Activated T-helper 1 cell treated with anti-CD3 and anti-CD28 coated beads, Interleukin-12 subunit alpha, Interleukin-12 subunit beta, Interleukin-2, Interleukin-4 antibody, amounts not matched to agents 30 ng/mL and 10 ng/mL and 1 ng/mL, durations not matched to agents 14 hours and 24 hours and 36 hours (primary cell): ENCODE measurements around the gene ICAM1. TPM values are rescaled to one million over a fixed set of nuclear protein-coding genes. Genes with fewer than 3 reads are reported as not detected.
A peak's percentile ranks its signal among the peaks of the same experiment; 100 is the strongest.

ENCODE experiments used
- DNase-seq: peaks from one replicate; pipeline ENCODE4 v3.0.0; 2021; ENCODE audit warnings: low spot score
- H3K27ac Mint-ChIP-seq: one replicate; pipeline ENCODE4 v1.8.0; 2021; ENCODE audit warnings: mild to moderate bottlenecking, mixed read lengths
- H3K27me3 Mint-ChIP-seq: one replicate; pipeline ENCODE4 v1.8.0; 2022; ENCODE audit warnings: mild to moderate bottlenecking, moderate library complexity, mixed read lengths; ENCODE audit not compliant: insufficient read depth
- H3K36me3 Mint-ChIP-seq: one replicate; pipeline ENCODE4 v1.8.0; 2021; ENCODE audit warnings: low read depth, mixed read lengths
- H3K4me1 Mint-ChIP-seq: one replicate; pipeline ENCODE4 v1.8.0; 2021; ENCODE audit warnings: low read depth, mixed read lengths
- H3K4me3 Mint-ChIP-seq: one replicate; pipeline ENCODE4 v1.8.0; 2021; ENCODE audit warnings: mild to moderate bottlenecking, moderate library complexity, mixed read lengths
- H3K9me3 Mint-ChIP-seq: one replicate; pipeline ENCODE4 v1.8.0; 2021; ENCODE audit warnings: mixed read lengths
- intact Hi-C: fragments of 100-400 bp; cut with micrococcal nuclease; formaldehyde crosslinking; loops from one replicate; pipeline ENCODE4 v1.15.1; 2024
- total RNA-seq: library from RNA; stranded (reverse); gene quantifications from 2 replicates; pipeline ENCODE4 v1.2.3, GENCODE V29; 2022

ICAM1 gene
- total RNA-seq, 1 donor from 2014 or later, result 92.2 TPM

DNA sequence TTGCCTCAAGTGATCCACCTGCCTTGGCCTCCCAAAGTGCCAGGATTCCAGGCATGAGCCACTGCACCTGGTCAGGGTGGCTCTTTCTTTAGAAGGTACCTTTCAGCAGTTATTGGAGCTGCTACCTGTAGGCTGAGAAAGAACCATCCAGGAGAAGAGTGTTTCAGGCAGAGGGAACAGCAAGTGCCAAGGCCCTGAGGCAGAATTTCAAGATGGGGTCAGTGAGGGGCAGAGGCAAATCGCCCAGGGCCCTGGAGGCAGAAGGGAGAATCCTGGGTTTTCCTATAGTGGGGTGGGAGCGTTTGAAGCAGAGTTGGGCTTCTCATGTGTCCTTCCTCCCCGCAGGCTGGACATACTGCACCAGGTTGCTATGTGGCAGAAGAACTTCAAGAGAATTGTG is 16.7 kb upstream of the ICAM1 start:
- Mint-ChIP-seq H3K4me3 (peak overlapping the region; percentile 58), H3K27me3 (no peaks in the 10 kb centered on the region), H3K4me1 (peaks cover 19% of the 10 kb centered on the region), H3K27ac (peak overlapping the region; percentile 23), H3K36me3 (peaks cover 34% of the 10 kb centered on the region), H3K9me3 (no peaks in the 10 kb centered on the region)
- intact Hi-C loops, result no loop called here
- no peak for DNase-seq

GRCh38 chr19:10255358-10255757 is 15.6 kb upstream of the ICAM1 start:
- no peak for DNase-seq
- intact Hi-C loops, result no loop called here
- peaks cover 39% of the 10 kb centered on the region for H3K36me3 Mint-ChIP-seq
- peaks cover 26% of the 10 kb centered on the region for H3K4me1 Mint-ChIP-seq
- no peak overlapping the region for H3K27ac Mint-ChIP-seq
- H3K9me3 Mint-ChIP-seq, result no peaks in the 10 kb centered on the region
- H3K4me3 Mint-ChIP-seq, result no peak overlapping the region
- H3K27me3 Mint-ChIP-seq, result no peaks in the 10 kb centered on the region

DNA sequence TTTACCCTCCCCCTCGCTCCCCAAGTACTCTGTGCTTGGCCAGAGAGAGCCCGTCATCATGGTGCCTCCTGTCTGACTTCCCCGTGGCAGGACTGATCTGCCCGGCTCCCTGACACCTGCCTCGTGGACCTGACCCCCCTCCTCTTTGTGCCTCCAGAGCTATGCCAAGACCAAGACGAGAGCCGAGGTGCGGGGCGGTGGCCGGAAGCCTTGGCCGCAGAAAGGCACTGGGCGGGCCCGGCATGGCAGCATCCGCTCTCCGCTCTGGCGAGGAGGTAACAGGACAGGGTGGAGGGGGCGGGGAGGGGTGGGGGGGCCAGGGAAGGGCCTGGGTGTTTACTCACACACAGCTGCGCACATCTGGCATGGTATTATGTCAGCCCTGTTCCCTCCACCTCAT is 14.4 kb upstream of the ICAM1 start:
- Mint-ChIP-seq H3K9me3 (no peaks in the 10 kb centered on the region), H3K4me1 (peaks cover 32% of the 10 kb centered on the region), H3K27me3 (no peaks in the 10 kb centered on the region), H3K36me3 (peaks cover 39% of the 10 kb centered on the region), H3K4me3 (no peak overlapping the region), H3K27ac (no peak overlapping the region)
- no peak for DNase-seq
- intact Hi-C loops, result no loop called here

- Mint-ChIP-seq H3K36me3 (peaks cover 37% of the 10 kb centered on the region), H3K4me1 (peaks cover 35% of the 10 kb centered on the region), H3K4me3 (no peak overlapping the region), H3K27me3 (no peaks in the 10 kb centered on the region), H3K27ac (no peak overlapping the region), H3K9me3 (no peaks in the 10 kb centered on the region)
- DNase-seq, result no peak
- intact Hi-C loops, result no loop called here
Observed at GRCh38 chr19:10256970-10257615, 13.8 kb upstream of the ICAM1 start.

GRCh38 chr19:10258080-10258710 is 12.7 kb upstream of the ICAM1 start:
- DNase-seq, result no peak
- H3K4me3 Mint-ChIP-seq, result no peak overlapping the region
- intact Hi-C loops, result no loop called here
- peaks cover 29% of the 10 kb centered on the region for H3K4me1 Mint-ChIP-seq
- no peaks in the 10 kb centered on the region for H3K9me3 Mint-ChIP-seq
- H3K36me3 Mint-ChIP-seq, result peaks cover 37% of the 10 kb centered on the region
- no peaks in the 10 kb centered on the region for H3K27me3 Mint-ChIP-seq
- H3K27ac Mint-ChIP-seq, result no peak overlapping the region

GRCh38 chr19:10259162-10259905 is 11.6 kb upstream of the ICAM1 start:
- H3K27ac Mint-ChIP-seq, result peak overlapping the region; percentile 93
- H3K27me3 Mint-ChIP-seq, result no peaks in the 10 kb centered on the region
- peak; percentile 87 for DNase-seq
- H3K36me3 Mint-ChIP-seq, result peaks cover 30% of the 10 kb centered on the region
- intact Hi-C loops, result loop anchor here (1.0 kb wide), 1 partner anchor 130 kb away; no protein-coding TSS in a partner anchor
- peak overlapping the region; percentile 68 for H3K4me3 Mint-ChIP-seq
- H3K4me1 Mint-ChIP-seq, result peaks cover 21% of the 10 kb centered on the region
- no peaks in the 10 kb centered on the region for H3K9me3 Mint-ChIP-seq

GRCh38 chr19:10260141-10260584 is 10.8 kb upstream of the ICAM1 start:
- Mint-ChIP-seq H3K27me3 (no peaks in the 10 kb centered on the region), H3K4me1 (peaks cover 21% of the 10 kb centered on the region), H3K27ac (peak overlapping the region; percentile 93), H3K4me3 (peak overlapping the region; percentile 68), H3K36me3 (peaks cover 28% of the 10 kb centered on the region), H3K9me3 (no peaks in the 10 kb centered on the region)
- intact Hi-C loops, result loop anchor here (1.0 to 2.0 kb wide), 2 partner anchors 9 to 121 kb away; partner anchors contain the start of gene TYK2
- peak; percentile 54 for DNase-seq

GRCh38 chr19:10262771-10263170 is 8.1 kb upstream of the ICAM1 start:
- DNase-seq, result no peak
- H3K27ac Mint-ChIP-seq, result no peak overlapping the region
- no peaks in the 10 kb centered on the region for H3K27me3 Mint-ChIP-seq

GRCh38 chr19:10266706-10267105 is 4.2 kb upstream of the ICAM1 start:
- no peak for DNase-seq
- peak overlapping the region; percentile 3 for H3K27ac Mint-ChIP-seq
- H3K4me1 Mint-ChIP-seq, result peaks cover 18% of the 10 kb centered on the region
- no peaks in the 10 kb centered on the region for H3K27me3 Mint-ChIP-seq
- no peaks in the 10 kb centered on the region for H3K9me3 Mint-ChIP-seq
- H3K36me3 Mint-ChIP-seq, result peaks cover 2% of the 10 kb centered on the region
- no peak overlapping the region for H3K4me3 Mint-ChIP-seq
- intact Hi-C loops, result no loop called here

More at GRCh38 chr19:10262771-10263170, 8.1 kb upstream of the ICAM1 start:
- Mint-ChIP-seq H3K9me3 (no peaks in the 10 kb centered on the region), H3K4me3 (no peak overlapping the region), H3K36me3 (peaks cover 11% of the 10 kb centered on the region), H3K4me1 (peaks cover 16% of the 10 kb centered on the region)
- intact Hi-C loops, result no loop called here

- Mint-ChIP-seq H3K27ac (no peak overlapping the region), H3K4me3 (no peak overlapping the region)
Observed at GRCh38 chr19:10268071-10268470, 2.8 kb upstream of the ICAM1 start.

DNA sequence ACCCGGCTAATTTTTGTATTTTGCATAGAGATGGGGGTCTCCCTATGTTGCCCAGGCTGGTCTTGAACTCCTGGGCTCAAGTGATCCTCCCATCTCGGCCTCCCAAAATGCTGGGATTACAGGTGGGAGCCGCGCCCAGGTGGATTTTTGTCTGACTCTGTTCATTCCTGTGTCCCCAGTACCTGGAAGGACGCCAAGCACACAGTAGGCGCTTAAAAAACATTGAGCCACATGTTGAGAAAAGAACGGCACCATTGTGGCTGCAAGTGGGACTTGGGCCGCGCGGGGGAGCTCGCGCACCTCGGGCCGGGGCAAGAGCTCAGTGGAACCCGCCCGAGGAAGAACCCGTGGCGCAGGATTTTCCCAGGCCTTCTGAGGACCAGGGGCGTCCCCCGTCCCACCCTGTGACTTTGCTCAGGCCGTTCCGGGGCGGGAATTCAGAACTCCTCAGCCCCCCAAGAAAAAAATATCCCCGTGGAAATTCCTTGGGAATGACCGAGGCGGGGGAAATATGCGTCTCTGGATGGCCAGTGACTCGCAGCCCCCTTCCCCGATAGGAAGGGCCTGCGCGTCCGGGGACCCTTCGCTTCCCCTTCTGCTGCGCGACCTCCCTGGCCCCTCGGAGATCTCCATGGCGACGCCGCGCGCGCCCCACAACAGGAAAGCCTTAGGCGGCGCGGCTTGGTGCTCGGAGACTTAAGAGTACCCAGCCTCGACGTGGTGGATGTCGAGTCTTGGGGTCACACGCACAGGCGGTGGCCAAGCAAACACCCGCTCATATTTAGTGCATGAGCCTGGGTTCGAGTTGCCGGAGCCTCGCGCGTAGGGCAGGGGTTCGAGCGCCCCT is 1.4 kb upstream of the ICAM1 start:
- intact Hi-C loops, result loop anchor here (1.0 to 5.0 kb wide), 5 partner anchors 9 to 298 kb away; partner anchors contain the start of genes CDC37, CDKN2D, KRI1 and TYK2
- Mint-ChIP-seq H3K36me3 (peaks cover 17% of the 10 kb centered on the region), H3K4me3 (peak overlapping the region; percentile 94), H3K9me3 (no peaks in the 10 kb centered on the region), H3K4me1 (peaks cover 28% of the 10 kb centered on the region), H3K27ac (peak overlapping the region; percentile 94), H3K27me3 (no peaks in the 10 kb centered on the region)
- DNase-seq, result peak; percentile 84

More at GRCh38 chr19:10268071-10268470, 2.8 kb upstream of the ICAM1 start:
- Mint-ChIP-seq H3K9me3 (no peaks in the 10 kb centered on the region), H3K27me3 (no peaks in the 10 kb centered on the region), H3K36me3 (peaks cover 13% of the 10 kb centered on the region), H3K4me1 (peaks cover 19% of the 10 kb centered on the region)
- intact Hi-C loops, result no loop called here
- DNase-seq, result no peak

DNA sequence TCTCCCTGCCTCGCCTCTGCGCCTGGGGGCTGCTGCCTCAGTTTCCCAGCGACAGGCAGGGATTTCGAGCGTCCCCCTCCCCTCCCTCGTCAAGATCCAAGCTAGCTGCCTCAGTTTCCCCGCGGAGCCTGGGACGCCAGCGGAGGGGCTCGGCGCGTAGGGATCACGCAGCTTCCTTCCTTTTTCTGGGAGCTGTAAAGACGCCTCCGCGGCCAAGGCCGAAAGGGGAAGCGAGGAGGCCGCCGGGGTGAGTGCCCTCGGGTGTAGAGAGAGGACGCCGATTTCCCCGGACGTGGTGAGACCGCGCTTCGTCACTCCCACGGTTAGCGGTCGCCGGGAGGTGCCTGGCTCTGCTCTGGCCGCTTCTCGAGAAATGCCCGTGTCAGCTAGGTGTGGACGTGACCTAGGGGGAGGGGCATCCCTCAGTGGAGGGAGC is 722 bp upstream of the ICAM1 start:
- no peaks in the 10 kb centered on the region for H3K27me3 Mint-ChIP-seq
- peak; percentile 80 for DNase-seq
- H3K27ac Mint-ChIP-seq, result peak overlapping the region; percentile 94
- H3K9me3 Mint-ChIP-seq, result no peaks in the 10 kb centered on the region
- peaks cover 31% of the 10 kb centered on the region for H3K4me1 Mint-ChIP-seq
- H3K4me3 Mint-ChIP-seq, result peak overlapping the region; percentile 94
- intact Hi-C loops, result loop anchor here (1.0 to 5.0 kb wide), 3 partner anchors 111 to 297 kb away; partner anchors contain the start of genes CDC37, CDKN2D, KRI1 and TYK2
- H3K36me3 Mint-ChIP-seq, result peaks cover 23% of the 10 kb centered on the region
